Right cardiac atrium (tissue), 5 donors: Measurements from ENCODE around the gene LDB2. TPM values are rescaled to one million over a fixed set of nuclear protein-coding genes. Genes with fewer than 3 reads are reported as not detected.

ENCODE experiments used
- ATAC-seq, 2 donors: fragments of 200-7000 bp; cut with Tn5 transposase; one replicate each; pipeline versions ENCODE4 v1.8.0 to v1.9.1; 2020; ENCODE audit warnings: moderate library complexity in 2 of 2, mild to moderate bottlenecking in 1 of 2
- DNase-seq, 3 donors: peaks; one replicate each; pipeline ENCODE4 v3.0.0-alpha.2; 2020
- H3K27ac ChIP-seq: one replicate; pipeline ENCODE4 v1.5.1; 2013; ENCODE audit warnings: mild to moderate bottlenecking, low read length, control low read depth, moderate library complexity
- H3K27me3 ChIP-seq: one replicate; pipeline ENCODE4 v1.6.1; 2013; ENCODE audit not compliant: control insufficient read depth, insufficient read depth
- H3K4me1 ChIP-seq: one replicate; pipeline ENCODE4 v1.6.1; 2013; ENCODE audit warnings: low read length; ENCODE audit not compliant: control insufficient read depth, insufficient read depth
- H3K4me3 ChIP-seq: one replicate; pipeline ENCODE4 v1.5.1; 2013; ENCODE audit warnings: low read length, control low read depth
- H3K9me3 ChIP-seq: one replicate; pipeline ENCODE4 v1.6.1; 2013; ENCODE audit warnings: low read length; ENCODE audit not compliant: control insufficient read depth
- WGBS: extraction: QIAGEN DNeasy Blood & Tissue Kit; methylation state at CpG from one replicate; pipeline ENCODE4 v1.1.7; 2013; 5-methylcytosine and 5-hydroxymethylcytosine counted together
- intact Hi-C, 4 donors: fragments of 100-400 bp; cut with DNase I; formaldehyde crosslinking; loops; one replicate each; pipeline versions ENCODE4 v1.11.0 to v1.14.0; 2022 to 2023
- polyA plus RNA-seq: library from polyadenylated mRNA; stranded (reverse); fragments of 200-250 nt; gene quantifications from one replicate; pipeline ENCODE4 v1.2.3, GENCODE V29; 2013
- total RNA-seq, 4 donors: library from RNA; stranded (reverse); fragmentation: NEBNext Ultra II Directional; extraction: Animal tissue kit (Norgen Biotek cat#: 25700); gene quantifications; one replicate each; pipeline ENCODE4 v1.2.1, GENCODE V29; 2021
- donor health status: healthy with polysubstance abuse.
- donor health status: DM: no; HTN: yes; CAD: no.
- donor health status: DM: no; HTN: no; CAD: no.
- donor health status: DM: no; HTN: yes; CAD: no; lungs with severe emphysema.
- donor health status: DM: yes; HTN: yes; CAD: no.

The LDB2 gene
- total and polyA plus RNA-seq, 5 donors, result 41.0 to 70.6 (median 46.8) TPM

DNA sequence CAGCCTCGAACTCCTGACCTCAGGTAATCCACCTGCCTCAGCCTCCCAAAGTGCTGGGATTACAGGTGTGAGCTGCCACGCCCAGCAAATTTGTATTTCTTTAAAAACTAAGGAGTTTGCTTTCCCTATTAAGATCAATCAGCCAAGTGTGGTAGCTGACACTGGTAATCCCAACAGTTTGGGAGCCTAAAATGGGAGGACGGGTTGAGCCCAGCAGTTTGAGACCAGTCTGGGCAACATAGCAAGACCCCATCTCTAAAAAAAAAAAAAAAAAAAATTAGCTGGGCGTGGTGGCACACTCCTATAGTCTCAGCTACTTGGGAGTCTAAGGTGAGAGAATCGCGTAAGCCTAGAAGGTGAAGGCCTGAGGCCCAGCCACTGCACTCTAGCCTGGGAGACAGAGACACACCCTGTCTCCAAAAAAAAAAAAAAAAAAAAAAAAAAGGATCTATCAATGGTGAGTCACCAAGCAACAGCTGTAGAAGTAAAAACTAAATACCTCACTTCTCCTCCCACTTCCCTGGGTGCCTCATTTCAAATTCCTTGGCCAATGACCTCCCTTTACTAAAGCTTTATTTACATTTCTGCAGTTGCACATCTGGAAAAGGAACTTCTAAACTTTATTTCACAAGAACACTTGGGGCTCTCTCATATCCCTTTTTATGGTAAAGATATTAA, 54.5 kb downstream of the LDB2 start:
- intact Hi-C loops, result no loop called here
- ATAC-seq (peak; percentile 55 to 84), DNase-seq (no peak)
- Histone ChIP-seq H3K27ac (no peak overlapping the region), H3K9me3 (no peaks in the 10 kb centered on the region), H3K4me1 (peaks cover 6% of the 10 kb centered on the region), H3K4me3 (no peak overlapping the region), H3K27me3 (no peaks in the 10 kb centered on the region)
- 90% methylated on average over 6 of the region's 6 CpGs for WGBS

DNA sequence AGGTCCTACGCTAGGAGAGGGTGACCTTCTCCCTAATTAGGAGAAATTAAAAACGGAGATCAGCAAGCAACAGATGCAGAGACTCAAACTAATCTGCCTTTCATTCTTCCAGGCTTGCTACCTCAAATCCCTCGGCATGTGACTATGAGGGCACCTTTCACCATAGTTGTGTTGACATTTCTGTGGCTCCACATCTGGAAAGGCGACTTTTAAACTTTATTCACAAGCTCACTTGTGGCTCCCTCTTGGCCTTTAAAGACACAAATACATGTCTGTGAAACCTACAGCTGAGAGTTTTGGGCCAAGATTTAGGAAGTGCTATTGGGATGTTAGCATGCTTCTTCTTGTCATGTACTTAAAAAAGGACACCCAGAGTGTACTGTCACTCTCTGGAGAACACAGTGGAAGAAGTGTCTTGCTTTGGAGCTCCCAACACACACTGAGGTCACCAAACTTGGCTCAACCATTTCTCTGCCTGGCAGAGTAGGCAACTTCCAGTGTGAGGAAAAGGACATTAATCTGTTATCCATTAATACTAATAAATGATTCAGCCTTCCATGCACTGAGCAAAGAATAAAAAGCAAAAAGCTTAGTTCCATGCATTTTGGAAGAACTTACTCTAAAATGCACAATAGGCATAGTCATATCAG, 60.1 kb downstream of the LDB2 start:
- H3K27me3 ChIP-seq, result no peaks in the 10 kb centered on the region
- no peak overlapping the region for H3K4me3 ChIP-seq
- H3K27ac ChIP-seq, result no peak overlapping the region
- H3K9me3 ChIP-seq, result no peaks in the 10 kb centered on the region
- no peak for DNase-seq
- 63% methylated on average over 4 of the region's 4 CpGs for WGBS
- no peak for ATAC-seq
- H3K4me1 ChIP-seq, result peaks cover 1% of the 10 kb centered on the region
- intact Hi-C loops, result no loop called here

DNA sequence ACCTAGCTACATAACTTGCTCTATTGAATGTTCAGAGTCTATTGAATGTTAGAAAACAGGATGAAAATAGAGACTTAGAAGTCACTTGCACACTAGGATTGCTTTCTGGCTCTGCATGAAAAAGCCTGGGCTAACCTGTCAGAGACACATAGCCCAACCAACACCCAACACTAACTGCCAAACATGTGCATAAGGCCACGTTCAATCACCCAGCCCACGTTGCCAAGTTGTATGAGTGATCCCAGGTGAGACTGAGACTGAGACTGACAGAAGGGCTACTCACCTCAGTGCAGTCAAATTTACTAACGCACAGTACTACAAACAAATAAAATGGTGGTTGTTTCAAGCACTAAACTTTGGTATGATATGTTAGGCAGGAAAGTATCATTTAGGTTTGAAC, 61.0 kb downstream of the LDB2 start:
- Histone ChIP-seq H3K4me3 (no peak overlapping the region), H3K27me3 (no peaks in the 10 kb centered on the region), H3K9me3 (no peaks in the 10 kb centered on the region), H3K27ac (no peak overlapping the region), H3K4me1 (peaks cover 1% of the 10 kb centered on the region)
- 76% methylated on average over 3 of the region's 3 CpGs for WGBS
- ATAC-seq (no peak), DNase-seq (no peak)
- intact Hi-C loops, result no loop called here

DNA sequence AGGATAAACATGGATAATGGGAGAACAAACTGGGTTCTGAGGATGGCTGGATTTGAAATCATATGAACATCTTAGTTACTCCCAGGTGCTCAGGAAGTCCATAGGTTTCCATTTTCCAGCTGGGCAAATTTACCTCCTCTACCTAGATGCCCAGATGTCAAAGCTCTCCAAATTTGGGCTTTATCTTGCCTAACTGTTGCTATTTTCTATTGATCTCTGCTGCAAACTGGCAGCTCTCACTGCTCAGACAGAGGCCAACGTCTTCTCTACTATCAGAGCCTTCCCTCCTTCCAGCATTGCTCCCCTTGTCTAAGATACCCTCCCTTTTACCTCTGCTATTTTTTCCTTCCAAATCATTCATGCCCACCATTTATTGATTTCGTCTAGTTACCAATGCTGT, 62.1 kb downstream of the LDB2 start:
- no peaks in the 10 kb centered on the region for H3K27me3 ChIP-seq
- ATAC-seq (no peak), DNase-seq (no peak)
- H3K9me3 ChIP-seq, result no peaks in the 10 kb centered on the region
- peaks cover 1% of the 10 kb centered on the region for H3K4me1 ChIP-seq
- H3K4me3 ChIP-seq, result no peak overlapping the region
- 82% methylated on average over 2 of the region's 2 CpGs for WGBS
- intact Hi-C loops, result no loop called here
- no peak overlapping the region for H3K27ac ChIP-seq

DNA sequence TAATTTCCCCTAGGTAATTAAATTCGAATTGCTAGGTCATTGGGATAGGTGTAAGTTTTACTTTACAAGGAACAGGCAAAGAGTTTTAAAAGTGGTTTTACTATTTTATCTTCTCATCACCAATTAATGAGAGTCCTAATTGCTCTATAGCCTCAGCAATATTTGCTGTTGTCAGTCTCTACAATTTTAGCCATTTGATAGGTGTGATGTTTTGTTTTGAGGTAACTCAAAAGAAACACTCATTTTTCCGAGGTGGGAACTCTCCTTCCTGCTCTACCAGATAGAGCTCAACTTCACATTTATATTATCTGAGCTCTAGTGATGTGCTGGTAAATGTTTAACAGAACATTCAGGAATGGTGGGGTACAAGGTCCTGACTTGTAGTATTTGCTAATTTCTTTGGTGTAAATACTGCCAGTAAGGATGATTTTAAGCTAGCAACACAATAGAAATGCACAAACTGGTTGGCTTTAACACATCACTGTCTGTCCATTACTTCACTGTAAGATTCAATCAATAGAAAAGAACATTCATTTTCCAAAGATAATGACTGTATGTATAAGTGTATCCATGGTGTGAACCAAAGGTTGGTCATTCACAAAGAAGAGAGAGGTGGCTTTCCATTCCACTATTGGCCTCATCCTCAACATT, 62.7 kb downstream of the LDB2 start:
- Histone ChIP-seq H3K9me3 (no peaks in the 10 kb centered on the region), H3K27me3 (no peaks in the 10 kb centered on the region), H3K4me3 (no peak overlapping the region), H3K27ac (no peak overlapping the region), H3K4me1 (peaks cover 1% of the 10 kb centered on the region)
- intact Hi-C loops, result no loop called here
- DNase-seq, result no peak
- no peak for ATAC-seq
- 90% methylated on average over 2 of the region's 2 CpGs for WGBS

DNA sequence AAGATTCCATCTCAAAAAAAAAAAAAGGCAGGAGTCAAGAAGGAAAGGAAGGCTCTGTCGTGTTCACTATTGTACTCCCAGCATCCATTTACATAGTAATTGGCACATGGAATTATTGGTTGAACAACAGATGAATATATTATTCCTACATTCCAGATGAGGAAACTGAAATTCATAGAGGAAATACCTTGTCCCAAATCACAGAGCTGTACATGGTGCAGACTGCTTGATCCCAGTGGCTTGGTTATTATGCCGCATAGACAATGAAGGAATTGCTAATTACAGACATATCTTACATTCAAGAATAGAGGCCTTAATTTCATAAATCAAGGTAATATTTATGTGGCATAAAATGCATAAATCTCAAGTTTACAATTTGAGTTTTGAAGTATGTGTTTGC, 63.6 kb downstream of the LDB2 start:
- WGBS, result 92% methylated on average over 2 of the region's 2 CpGs
- ATAC-seq (no peak), DNase-seq (no peak)
- Histone ChIP-seq H3K27me3 (no peaks in the 10 kb centered on the region), H3K4me1 (peaks cover 1% of the 10 kb centered on the region), H3K4me3 (no peak overlapping the region), H3K27ac (no peak overlapping the region), H3K9me3 (no peaks in the 10 kb centered on the region)
- intact Hi-C loops, result no loop called here

DNA sequence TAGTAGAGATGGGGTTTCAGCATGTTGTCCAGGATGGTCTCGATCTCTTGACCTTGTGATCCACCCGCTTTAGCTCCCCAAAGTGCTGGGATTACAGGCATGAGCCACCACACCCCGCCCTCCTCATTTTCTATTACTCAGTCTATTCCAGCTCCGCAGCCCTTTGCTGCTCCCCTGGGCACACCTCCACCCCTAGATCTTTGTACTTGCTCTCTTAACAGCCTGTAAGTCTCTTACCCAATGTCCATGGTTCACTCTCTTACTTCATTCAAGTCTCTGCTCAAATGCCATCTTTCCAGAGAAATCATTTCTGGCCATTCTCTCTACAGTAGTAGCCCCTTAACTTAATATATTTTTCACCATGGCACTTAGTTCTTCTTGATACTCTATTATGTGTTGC, 64.7 kb downstream of the LDB2 start:
- intact Hi-C loops, result no loop called here
- Histone ChIP-seq H3K4me1 (no peaks in the 10 kb centered on the region), H3K4me3 (no peak overlapping the region), H3K27me3 (no peaks in the 10 kb centered on the region), H3K9me3 (no peaks in the 10 kb centered on the region), H3K27ac (no peak overlapping the region)
- 95% methylated on average over 4 of the region's 4 CpGs for WGBS
- ATAC-seq, result peak in 1 of 2 donors; percentile 38
- no peak for DNase-seq

DNA sequence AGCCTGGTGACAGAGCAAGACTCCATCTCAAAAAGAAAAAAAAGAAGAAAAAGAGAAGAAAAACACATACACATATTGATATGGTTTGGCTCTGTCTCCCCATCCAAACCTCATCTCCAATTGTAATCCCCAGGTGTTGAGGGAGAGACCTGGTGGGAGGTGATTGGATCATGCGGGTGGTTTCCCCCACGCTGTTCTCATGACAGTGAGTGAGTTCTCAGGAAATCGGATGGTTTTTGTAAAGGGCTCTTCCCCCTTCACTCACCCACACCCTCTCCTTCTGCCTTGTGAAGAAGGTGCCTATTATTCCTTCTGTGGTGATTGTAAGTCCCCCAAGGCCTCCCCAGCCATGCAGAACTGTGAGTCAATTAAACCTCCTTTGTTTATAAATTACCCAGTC, 68.4 kb downstream of the LDB2 start:
- intact Hi-C loops, result no loop called here
- Histone ChIP-seq H3K9me3 (no peaks in the 10 kb centered on the region), H3K27ac (no peak overlapping the region), H3K4me3 (no peak overlapping the region), H3K4me1 (no peaks in the 10 kb centered on the region), H3K27me3 (no peaks in the 10 kb centered on the region)
- DNase-seq (no peak), ATAC-seq (no peak)
- 90% methylated on average over 3 of the region's 3 CpGs for WGBS

DNA sequence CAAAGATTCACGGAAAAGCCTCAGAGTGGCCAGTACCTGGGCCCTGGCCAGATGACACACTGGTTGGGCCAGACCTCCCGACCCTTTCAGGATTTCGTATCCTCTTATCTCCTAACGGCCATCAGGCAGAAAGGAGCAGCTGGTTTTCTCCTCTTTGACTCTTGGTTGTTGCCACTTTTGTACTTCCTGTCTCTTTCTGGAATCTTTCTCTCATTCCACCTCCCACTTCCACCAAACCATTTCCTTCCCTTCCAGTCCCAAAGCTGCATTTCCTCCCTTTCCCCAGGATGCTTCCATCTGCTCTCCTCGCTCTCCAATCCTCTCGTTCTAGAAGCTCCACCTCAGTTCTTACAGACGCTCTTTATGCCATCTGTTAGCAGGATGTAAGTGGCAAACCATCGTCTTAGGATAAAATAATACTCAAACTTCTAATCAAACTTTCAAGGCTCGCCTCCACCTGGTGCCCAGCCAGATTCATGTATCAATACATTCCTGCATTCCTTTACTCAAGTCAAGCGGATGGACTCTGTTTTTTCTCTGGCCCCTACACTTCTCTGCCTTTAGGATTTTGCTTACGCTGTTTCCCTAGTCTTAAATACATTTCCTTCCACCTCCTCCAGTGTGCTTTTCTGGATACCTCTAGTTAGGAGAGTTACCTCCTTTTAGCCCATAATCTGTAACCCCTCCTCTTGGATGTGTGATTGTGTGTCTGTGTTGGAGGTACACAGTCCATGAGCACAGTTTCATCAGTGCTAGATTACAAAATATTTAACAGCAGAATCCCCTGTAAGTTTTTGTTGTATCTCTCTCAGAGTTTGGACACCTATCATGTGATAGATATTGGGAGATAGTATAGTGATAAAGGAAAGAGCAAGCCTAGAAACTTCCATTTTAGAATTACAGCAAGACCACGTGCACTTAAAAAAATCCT, 70.4 kb downstream of the LDB2 start:
- Histone ChIP-seq H3K27me3 (no peaks in the 10 kb centered on the region), H3K9me3 (no peaks in the 10 kb centered on the region), H3K27ac (peak overlapping the region; percentile 5), H3K4me1 (no peaks in the 10 kb centered on the region), H3K4me3 (no peak overlapping the region)
- 43% methylated on average over 12 of the region's 12 CpGs for WGBS
- ATAC-seq (peak; percentile 51 to 80), DNase-seq (peak; percentile 34 to 55 (median 54))
- intact Hi-C loops, result no loop called here

DNA sequence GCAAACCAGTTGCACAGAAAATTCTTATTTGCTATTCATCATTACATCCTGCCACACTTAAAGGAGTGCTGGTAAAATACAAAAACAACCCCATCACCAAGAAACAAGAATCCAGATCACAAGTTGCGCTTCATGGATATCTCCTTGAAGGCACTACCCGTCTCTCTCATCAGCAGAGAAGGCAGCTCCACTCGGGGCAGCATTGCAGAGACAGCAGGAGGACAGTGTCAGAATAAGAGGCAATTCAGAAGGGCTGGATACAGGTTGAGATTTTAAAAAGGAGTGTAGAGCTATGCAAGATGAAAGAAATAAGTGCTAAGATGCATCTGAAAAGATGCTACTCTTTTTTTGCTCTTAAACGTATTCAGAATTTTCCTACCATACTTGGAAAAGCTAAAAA, 71.4 kb downstream of the LDB2 start:
- Histone ChIP-seq H3K27me3 (no peaks in the 10 kb centered on the region), H3K27ac (no peak overlapping the region), H3K4me3 (no peak overlapping the region), H3K9me3 (no peaks in the 10 kb centered on the region), H3K4me1 (no peaks in the 10 kb centered on the region)
- intact Hi-C loops, result no loop called here
- DNase-seq (no peak), ATAC-seq (peak in 1 of 2 donors; percentile 29)
- 26% methylated on average over 4 of the region's 4 CpGs for WGBS
